WTC11 (cell line): ENCODE results near the gene GNGT2.

Experiments used
- CTCF ChIP-seq: fragments of 200-600 bp; IDR thresholded peaks from 2 replicates; pipeline ENCODE4 v1.8.0; 2022; ENCODE audit warnings: antibody characterized with exemption
- ETV6 ChIP-seq: sonication (generic); formaldehyde crosslinking; IDR thresholded peaks from 2 replicates; pipeline ENCODE4 v1.8.1; 2022; ENCODE audit warnings: mild to moderate bottlenecking, missing genetic modification reagents
- JUN ChIP-seq: sonication (generic); formaldehyde crosslinking; IDR thresholded peaks from 2 replicates; pipeline ENCODE4 v1.8.0; 2023; ENCODE audit warnings: mild to moderate bottlenecking, missing genetic modification reagents
- NR3C1 ChIP-seq: sonication (generic); formaldehyde crosslinking; conservative IDR thresholded peaks from 2 replicates; pipeline ENCODE4 v1.8.1; 2023; ENCODE audit warnings: low read depth, mild to moderate bottlenecking, missing genetic modification reagents
- TEAD4 ChIP-seq: sonication (generic); formaldehyde crosslinking; IDR thresholded peaks from 2 replicates; pipeline ENCODE4 v1.8.0; 2022; ENCODE audit warnings: mild to moderate bottlenecking, missing genetic modification reagents
- ZNF281 ChIP-seq: sonication (generic); formaldehyde crosslinking; IDR thresholded peaks from 2 replicates; pipeline ENCODE4 v1.8.0; 2023; ENCODE audit warnings: mild to moderate bottlenecking, missing genetic modification reagents

GRCh38 chr17:49201481-49201927 is 8.9 kb downstream of the GNGT2 start:
- TF ChIP-seq NR3C1 (CRISPR knock-in tag) (no peak), CTCF (no peak), TEAD4 (CRISPR knock-in tag) (no peak), ZNF281 (CRISPR knock-in tag) (no peak), ETV6 (CRISPR knock-in tag) (no peak), JUN (no peak)
